GM18870 (cell line): ENCODE results near the gene MOB2.
"Not testable (repeated sequence)": the region's sequence is repeated elsewhere in the genome, so short reads cannot be mapped to it uniquely, and the experiment has no call there.

Source experiments
- ATAC-seq: cut with Tn5 transposase; IDR thresholded peaks from one replicate; pipeline ENCODE4 v1.9.1; 2021; ENCODE audit warnings: moderate library complexity; ENCODE audit not compliant: unreplicated experiment

Gene MOB2

DNA sequence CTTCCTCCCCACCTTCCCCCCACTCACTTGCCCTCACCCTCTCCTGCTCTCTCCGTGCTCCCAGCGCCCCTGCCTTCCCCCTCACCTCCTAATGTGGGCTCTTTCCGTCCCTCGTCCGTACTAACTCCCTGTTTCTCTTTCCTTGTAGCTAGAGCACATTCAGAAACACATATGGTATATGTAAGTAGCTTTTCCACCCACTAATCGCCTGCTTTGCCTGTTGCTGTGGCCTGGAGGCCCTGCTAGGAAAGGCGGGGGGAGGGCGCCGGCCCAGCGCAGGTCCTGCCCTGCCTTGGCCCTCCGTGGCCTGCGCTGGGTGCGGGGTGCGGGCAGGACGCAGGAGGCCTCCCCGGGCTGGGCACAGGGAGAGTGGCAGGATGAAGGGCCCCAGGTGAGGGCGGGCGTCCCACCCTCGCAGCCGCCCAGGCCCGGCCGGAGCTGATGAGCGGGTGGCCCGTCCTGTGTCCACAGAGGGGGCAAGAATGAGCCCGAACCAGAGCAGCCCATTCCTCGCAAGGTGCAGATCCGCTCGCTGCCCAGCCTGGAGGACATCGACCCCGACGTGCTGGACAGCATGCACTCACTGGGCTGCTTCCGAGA is 41.7 kb downstream of the MOB2 start:
- ATAC-seq, result no peak

DNA sequence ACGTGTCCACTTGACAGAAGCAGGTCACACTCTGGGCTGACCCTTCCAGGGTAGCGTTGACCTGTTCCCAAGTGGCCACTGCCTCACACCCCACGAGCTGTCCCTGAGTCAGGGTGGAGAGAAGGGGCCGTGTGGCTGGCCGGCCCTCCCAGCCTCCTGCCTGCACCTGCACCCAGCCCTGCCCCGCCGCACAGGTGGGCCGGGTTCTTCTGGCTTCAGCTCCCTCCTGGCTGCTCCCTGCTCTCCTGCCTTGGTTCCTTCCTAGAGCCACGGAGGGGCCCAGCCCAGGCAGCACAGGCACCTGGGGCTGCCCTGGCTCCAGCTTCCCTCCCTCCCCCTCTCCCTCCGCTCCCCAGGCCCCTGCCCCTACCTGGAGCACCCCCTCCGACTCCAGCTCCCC is 42.3 kb downstream of the MOB2 start:
- ATAC-seq, result no peak

DNA sequence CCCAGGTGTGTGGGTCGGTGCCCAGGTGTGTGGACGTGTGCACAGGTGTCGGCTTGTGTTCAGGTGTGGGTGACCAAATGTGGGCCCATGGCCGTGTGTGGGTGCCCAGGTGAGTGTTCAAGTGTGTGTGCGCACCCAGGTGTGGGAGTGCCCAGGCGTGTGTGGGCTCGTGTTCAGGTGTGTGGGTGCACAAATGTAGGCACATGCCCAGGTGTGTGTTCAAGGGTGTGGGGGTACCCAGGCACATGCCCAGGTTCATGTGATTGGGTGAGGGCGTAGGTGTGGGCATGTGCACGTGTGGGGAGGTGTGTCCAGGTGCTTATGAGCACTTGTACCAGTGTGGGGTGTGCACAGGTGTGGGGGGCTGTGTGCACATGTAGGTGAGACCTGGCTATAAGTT is 42.8 kb downstream of the MOB2 start:
- no peak for ATAC-seq

DNA sequence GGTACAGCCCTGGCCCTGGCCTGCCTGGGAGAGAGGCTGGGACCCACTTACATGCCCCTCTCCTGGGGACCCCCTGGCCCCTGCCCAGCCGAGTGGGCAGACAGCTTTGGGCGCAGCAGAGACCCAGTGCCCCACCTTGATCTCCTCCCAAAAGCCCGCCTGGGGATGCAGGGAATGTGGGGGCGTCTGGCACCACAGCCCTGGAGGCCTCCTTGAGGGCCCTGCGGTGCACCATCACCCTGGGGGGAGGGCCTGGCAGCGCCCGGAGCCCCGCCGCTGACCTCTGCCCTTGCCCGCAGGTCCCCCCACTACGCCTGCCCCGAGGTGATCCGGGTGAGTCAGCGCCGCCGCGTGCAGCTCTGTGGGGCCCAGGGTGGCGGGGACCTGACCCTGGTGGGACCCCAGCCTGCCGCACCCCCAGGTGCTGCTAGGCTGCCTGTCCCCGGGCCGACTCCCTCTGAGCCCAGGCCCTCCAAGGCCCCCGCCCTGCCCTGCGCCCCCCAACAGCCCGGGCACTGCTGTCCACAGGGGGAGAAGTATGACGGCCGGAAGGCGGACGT is 43.7 kb downstream of the MOB2 start:
- ATAC-seq, result no peak

DNA sequence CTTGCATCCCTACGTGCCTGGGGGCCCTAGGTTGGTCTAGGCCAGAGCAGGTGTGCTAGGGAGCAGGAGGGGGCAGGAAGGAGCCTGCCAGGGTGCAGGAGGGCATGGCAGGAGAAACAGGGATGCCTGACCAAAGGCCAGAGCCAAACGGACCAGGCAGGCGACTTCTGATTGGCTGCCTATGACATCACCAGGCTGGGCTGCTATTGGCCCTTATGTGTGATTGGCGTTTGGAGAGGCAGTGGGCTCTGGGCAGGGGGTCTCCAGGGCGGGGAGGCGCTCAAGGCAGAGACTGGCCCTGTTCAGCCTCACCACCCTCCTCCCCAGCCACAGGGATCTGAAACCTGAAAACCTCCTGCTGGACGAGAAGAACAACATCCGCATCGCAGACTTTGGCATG is 44.4 kb downstream of the MOB2 start:
- ATAC-seq, result no peak

DNA sequence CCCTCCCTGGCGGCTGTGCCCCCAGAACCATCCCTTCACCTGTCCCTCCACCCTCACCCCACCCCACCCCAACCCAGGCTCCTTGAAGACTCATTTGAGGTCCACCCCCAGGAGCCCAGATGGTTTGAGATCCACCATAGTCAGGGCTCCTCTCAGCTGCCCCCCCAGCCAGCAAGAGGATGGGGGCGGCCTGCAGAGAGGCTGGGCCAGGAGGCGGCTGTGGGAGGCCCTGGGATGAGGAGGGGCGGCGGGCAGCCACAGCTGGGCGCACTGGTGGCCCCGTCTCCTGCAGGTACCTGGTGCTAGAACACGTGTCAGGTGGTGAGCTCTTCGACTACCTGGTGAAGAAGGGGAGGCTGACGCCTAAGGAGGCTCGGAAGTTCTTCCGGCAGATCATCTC is 46.1 kb downstream of the MOB2 start:
- ATAC-seq, result no peak

DNA sequence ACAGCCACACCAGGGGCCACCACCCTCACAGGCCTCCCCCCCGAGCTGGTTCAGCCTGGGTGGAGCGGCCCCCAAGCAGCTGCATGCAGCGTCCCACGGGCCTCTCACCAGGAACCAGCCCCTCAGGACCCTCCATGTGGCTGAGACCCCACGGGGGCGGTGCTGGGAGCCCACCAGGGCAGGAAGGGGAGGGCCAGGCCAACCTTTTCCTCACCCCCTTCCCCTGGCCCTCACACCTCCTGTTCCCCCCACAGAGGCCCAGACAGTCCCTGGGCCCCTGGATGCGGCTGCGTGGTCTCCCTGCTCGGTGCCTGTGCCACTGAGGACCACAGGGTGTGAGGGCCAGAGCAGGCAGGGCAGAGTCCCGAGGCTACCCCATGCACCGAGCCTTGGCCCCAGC is 46.5 kb downstream of the MOB2 start:
- no peak for ATAC-seq

DNA sequence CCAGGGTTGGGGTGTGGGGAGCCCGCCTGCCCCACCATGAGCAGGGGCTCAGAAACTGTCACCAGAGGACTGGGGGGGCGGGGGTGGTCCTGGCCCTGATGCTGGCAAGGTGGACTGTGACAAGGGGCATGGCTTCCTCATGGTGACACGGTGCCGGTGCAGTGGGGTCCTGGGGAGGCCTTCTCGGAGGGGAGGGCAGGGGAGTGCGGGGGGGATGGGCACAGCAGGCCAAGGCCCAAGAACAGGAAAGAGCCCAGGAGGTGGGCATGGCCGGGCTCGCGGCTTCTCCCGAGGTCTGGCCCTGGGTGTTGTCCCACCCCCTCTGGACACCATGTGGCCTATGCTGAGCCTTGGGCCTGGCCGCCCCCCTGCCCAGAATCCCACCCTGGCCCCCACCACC is 47.2 kb downstream of the MOB2 start:
- ATAC-seq, result no peak

DNA sequence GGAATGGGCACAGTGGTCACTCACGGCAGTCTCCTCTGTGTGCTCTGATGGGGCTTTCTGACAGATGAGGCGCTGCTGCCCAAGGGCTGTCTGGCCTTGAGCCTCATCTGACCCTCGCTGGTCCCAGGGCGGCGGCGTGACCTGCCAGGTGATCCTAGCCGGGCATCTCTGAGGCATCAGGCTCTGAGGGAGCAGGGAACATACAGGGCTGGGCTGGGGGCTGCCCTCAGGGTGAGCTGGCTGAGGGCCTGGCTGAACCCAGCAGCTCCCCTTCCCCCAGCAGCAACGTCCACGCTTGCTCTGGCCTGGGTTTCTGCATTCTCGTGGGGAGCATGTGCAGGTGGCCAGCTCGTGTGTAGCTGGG is 47.6 kb downstream of the MOB2 start:
- no peak for ATAC-seq

DNA sequence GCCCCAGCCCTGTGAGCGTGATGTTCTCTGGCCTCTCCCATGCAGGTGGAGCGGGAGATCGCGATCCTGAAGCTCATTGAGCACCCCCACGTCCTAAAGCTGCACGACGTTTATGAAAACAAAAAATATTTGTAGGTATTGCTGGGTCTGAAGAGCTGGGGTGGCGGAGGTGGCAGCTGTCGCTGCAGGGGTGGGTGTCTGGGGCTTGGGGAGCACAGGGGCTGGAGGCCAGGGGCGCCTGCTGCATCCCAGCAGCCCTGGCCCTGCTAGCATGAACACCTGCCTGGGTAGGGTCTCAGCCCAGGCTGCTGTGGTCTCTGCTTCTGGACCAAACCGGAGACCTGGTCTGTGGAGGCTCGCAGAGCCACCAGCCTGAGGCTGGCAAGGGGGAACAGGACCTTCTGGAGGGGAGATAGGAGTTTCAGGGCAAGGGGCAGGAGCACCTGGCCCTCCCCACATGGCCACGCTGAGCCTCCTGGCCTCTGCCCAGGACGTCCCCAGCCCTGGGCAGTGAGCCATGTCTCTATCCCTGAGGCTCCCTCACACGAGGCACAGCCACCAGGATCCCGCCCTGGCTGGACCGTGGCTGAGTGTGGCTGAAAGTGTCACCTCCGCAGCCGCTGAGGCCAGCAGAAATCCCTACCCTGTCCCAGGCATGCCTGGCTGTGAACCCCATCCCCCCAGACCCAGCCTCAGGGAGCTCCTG is 48.2 kb downstream of the MOB2 start:
- no peak for ATAC-seq

DNA sequence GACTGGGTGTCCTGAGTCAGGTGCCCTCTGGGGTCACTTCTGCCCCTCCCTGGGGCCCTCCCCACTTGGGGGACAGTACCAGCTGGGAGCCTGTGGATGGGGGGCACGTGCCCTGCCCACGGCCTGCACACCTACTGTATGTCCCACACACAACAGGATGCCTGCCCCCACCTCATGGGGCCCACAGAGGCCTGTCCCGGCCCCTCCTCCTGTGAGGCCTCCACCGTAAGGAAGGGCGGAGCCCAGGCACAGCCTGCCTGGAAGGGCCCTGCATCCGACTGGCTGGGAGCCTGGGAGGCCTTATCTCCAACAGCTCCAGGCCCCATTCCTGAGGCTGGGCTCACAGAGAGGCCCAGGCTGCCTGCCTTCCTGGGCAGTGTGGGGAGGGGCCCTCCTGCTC is 49.1 kb downstream of the MOB2 start:
- ATAC-seq, result no peak

DNA sequence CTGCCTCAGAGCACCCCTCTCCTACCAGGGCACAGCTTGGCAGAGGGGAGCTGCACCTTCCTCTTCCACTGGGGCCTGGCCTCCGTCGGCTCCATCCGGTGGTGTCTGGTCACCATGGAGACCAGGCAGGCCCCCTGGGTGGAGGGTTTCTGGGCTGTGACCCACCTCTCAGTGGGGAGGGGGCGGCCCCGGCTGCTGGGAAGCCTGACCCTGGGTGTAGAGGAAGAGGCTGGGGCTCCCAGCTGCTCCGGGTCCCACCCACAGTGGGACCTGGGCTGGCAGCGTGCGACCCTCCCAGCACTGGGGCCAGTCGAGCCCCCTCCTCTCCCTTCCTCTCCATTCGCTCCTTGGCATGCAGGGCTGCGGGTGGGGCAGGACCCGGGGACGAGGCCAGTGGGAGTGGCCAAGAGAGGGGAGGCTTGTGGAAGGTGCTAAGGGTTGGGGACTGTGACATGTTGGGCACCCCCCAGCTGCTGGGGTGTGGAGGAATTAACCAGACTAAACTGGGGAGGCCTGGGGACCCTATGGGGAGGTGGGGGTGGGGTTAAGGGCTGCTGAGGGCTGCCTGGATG is 50.0 kb downstream of the MOB2 start:
- ATAC-seq, result no peak

DNA sequence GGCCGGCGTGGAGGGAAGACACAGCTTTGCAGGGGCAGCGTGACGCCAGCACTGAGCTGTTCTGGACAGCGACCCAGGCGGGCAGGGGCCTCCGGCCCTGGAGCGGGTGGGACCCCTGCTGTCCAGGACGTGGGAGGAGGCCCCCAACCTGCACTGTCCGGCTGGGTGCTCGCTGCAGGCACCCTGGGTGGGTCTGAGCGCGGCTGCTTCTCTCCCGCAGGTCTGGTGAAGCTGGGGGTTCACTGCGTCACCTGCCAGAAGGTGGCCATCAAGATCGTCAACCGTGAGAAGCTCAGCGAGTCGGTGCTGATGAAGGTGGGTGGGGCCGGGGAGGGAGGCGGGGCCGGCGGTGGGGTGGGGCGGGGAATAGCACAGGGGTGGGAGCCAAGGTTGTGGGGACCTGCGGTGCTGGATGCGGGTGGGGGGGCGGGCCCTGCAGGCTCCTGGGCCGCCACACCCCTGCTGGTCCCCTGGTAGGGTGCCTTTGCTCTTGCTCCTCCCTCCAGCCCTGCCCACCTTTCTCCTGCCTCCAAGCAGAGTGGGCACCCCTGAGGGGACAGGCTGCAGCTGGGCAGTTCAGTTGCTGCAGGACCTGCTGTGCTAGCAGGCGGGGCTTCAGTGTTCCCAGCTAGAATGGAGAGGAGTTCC is 50.6 kb downstream of the MOB2 start:
- ATAC-seq, result no peak

DNA sequence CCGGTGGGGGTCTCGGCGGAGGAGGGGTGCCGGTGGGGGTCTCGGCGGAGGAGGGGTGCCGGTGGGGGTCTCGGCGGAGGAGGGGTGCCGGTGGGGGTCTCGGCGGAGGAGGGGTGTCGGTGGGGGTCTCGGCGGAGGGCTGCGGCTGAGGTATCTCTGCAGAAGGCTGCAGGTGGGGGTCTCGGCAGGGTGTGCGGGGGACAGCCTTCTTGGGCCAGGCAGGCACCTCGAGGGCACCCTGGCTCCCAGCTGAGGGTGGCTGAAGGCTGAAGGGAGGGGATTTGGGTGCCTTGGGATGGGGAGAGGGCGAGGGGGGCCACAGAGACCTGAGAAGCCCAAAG is 51.1 kb downstream of the MOB2 start:
- ATAC-seq, result not testable (repeated sequence)

DNA sequence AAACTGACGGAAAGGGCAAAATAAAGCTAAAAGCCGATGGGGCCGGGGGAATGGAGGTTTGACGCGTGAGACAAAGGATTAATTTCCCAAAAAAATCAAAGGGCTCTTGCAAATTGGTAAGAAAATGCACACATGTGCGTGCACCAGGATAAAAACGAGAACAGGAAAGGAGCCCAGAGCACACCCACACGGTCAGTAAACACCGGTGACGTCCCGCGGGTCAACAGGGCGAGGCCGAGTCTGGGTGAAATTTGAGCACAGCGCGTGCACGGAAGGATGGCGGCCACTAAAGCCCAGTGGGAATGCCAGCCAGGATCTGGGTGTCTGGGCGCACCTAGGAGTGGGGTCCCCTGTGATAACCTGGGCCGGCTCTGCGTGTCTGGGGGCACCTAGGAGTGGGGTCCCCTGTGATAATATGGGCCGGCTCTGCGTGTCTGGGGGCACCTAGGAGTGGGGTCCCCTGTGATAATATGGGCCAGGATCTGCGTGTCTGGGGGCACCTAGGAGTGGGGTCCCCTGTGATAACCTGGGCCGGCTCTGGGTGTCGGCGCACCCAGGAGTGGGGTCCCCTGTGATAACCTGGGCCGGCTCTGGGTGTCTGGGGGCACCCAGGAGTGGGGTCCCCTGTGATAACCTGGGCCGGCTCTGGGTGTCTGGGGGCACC is 52.5 kb downstream of the MOB2 start:
- no peak for ATAC-seq

DNA sequence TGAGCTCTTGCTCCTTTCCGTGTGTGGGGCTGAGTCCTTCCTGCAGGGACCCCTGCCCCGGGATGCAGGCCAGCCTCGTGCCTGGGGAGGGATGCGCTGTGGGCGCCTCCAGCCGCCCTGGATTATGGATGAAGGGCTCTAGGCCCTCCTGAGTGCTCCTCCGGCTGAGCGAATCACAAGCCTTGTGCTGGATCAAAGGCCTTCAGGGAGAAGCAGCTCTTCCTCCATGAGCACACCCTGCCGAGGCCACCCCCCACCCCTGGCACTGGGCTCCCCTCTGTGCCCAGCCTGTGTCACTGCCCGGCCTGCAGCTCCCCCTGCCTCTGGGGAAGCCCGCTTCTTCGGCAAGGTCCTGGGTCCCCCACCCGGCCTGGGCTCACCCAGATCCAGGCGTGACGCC is 53.0 kb downstream of the MOB2 start:
- ATAC-seq, result no peak

DNA sequence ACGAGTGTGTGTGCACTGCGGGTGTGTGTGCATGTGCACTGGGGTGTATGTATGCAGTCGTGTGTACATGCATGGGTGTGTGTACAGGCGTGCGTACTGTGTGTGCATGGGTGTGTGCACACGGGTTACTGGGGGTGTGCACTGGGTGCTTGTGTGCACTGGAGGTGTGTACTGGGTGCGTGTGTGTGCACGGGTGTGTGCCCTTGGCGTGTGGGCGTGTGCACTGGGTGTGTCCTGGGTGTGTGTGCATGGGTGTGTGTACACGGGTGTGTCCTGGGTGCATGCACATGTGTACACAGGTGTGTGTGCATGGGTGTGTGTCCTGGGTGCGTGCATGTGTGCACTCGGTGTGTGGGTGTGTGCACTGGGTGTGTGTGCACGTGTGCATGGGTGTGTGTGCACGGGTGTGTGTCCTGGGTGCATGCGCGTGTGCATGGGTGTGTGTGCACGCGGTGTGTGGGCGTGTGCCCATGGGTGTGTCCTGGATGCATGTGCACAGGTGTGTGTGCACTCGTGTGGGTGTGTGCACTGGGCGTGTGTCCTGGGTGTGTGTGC is 57.7 kb downstream of the MOB2 start:
- no peak for ATAC-seq

DNA sequence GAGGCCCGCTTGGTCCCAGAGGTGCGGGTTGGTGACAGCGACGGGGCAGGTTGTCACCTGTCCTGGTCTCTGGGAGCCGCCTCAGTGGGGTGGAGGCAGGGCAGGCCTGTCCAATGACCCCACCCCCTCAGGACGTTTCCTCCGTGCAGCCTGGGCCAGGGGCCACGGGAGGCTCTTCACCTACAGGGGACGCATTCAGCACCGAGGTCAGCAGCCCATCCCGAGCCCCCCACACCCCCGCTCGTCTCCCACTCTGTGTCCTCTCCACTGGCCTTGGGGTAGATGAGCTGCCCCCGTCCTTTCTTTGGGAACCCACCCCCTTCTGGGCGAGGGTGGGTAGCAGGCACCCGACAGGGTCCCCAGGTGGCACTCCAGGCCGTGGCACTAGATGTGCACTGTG is 61.1 kb downstream of the MOB2 start:
- no peak for ATAC-seq

DNA sequence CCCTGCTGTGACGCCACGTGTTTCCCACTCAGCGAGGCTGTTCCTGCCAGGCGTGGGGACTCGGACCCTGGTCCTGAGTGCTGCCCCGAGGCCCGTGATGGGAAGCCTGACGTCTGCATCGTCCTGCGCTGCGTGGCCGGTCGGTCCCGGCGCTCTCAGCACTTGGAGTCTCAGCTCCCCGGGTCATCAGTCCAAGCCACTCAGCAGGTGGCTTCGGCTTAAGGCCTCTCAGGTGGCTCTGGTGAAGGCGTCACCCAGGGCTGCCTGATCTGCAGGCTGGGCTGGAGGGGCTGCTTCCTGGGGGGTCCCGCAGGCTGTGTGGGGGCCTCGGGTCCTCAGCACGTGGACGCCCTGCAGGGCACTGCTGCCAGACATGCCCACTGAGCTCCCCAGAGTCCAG is 61.6 kb downstream of the MOB2 start:
- ATAC-seq, result no peak

DNA sequence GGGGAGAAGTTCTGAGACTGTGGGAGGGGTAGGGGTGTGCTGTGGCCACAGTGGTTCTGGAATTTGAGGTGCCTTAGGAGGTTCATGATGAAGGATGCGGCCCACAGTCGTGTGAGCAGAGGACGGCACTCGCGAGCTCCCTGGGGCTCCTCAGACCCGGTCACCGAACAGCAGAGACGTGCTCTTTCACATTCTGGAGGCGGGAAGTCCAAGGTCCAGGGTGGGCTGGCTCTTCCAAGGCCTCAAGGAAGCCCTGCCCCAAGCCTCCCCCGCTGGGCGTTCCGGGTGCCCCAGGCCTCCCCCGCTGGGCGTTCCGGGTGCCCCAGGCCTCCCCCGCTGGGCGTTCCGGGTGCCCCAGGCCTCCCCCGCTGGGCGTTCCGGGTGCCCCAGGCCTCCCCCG is 63.2 kb downstream of the MOB2 start:
- ATAC-seq, result not testable (repeated sequence)

DNA sequence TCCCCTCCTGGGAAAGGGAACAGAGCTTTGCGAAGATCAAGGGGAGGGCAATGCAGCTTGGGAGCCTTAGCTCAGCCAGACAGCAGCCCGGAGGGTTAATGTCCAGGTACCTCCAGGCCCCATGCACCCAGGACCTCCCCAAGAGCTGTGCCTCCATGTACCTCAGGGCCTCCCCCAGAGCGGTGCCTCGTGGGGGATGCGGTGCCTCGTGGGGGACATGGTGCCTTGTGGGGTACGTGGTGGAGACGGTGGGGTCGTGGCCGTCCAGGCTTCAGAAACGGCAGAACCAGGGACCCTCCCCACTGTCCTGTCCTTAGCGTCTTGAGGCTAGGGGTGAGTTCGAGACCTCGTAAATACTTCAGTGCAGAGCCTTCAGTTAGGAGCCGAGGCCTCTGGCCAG is 63.6 kb downstream of the MOB2 start:
- no peak for ATAC-seq
